ENCODE data around the gene CHN2. TPM values are rescaled to one million over a fixed set of nuclear protein-coding genes. Genes with fewer than 3 reads are reported as not detected.

CHN2 gene
- polyA plus RNA-seq, 1 donor, result 33.6 TPM

DNA sequence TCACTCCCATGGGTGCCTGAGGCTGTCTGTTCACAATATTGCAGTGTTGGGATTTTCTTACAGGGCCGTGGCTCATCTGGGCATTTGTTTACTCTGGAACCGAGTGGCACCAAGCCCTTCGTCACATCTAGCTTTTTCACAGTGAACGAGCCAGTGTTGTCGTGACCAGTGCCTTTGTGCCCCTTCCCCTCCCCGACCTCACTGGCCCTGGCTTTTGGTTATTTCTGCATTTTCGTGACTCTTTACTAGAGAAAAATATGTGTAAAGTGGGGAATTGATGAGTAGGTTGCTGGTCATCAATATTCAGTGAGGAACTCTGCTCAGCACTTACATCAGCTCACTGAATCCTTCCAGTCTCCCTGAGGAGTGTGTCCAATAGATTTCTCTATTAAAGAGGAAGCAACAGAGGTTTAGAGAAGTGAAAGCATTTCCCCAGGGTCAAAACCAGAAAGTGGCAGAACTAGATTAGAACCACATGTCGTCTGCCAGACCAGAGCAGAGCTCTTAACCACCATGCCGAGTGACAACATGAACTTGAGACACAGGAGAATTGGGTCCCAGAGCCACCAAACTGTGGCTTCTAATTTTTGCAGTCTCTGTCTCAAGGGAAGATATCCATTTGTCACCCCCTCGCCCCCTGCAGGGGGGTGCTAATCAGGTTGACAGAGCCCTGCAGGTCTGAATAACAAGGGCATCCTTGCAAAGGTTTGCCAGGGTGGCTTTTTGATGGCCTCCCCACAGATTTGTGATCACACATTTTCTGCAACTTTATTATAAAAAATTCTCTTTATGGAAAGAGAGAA is 125.3 kb downstream of the CHN2 start:
- no CpG with 5 or more reads among the region's 10 CpGs for WGBS (ENCODE audit: insufficient coverage, low lambda C conversion rate)

GRCh38 chr7:29320577-29320976 is 126.0 kb downstream of the CHN2 start:
- WGBS (ENCODE audit: insufficient coverage, low lambda C conversion rate), result no CpG with 5 or more reads among the region's 2 CpGs
- Histone ChIP-seq H3K27me3 (ENCODE audit: control insufficient read depth, insufficient read depth, low read length) (no peaks in the 10 kb centered on the region), H3K27ac (ENCODE audit: low read length) (no peak overlapping the region), H3K4me1 (ENCODE audit: control insufficient read depth, insufficient read depth, low read length) (peaks cover 4% of the 10 kb centered on the region), H3K9me3 (ENCODE audit: control insufficient read depth, low read depth, low read length) (no peaks in the 10 kb centered on the region), H3K4me3 (ENCODE audit: low read length) (no peak overlapping the region), H3K36me3 (ENCODE audit: control insufficient read depth, insufficient read depth, low read length) (no peaks in the 10 kb centered on the region)
- DNase-seq, result no peak

More for the DNA sequence above, 125.3 kb downstream of the CHN2 start:
- no peak overlapping the region for H3K4me3 ChIP-seq (ENCODE audit: low read length)
- no peaks in the 10 kb centered on the region for H3K27me3 ChIP-seq (ENCODE audit: control insufficient read depth, insufficient read depth, low read length)
- no peaks in the 10 kb centered on the region for H3K9me3 ChIP-seq (ENCODE audit: control insufficient read depth, low read depth, low read length)
- peak in 1 of 2 donors; percentile 19 for DNase-seq
- no peaks in the 10 kb centered on the region for H3K4me1 ChIP-seq (ENCODE audit: control insufficient read depth, insufficient read depth, low read length)
- H3K36me3 ChIP-seq (ENCODE audit: control insufficient read depth, insufficient read depth, low read length), result no peaks in the 10 kb centered on the region
- H3K27ac ChIP-seq (ENCODE audit: low read length), result no peak overlapping the region

DNA sequence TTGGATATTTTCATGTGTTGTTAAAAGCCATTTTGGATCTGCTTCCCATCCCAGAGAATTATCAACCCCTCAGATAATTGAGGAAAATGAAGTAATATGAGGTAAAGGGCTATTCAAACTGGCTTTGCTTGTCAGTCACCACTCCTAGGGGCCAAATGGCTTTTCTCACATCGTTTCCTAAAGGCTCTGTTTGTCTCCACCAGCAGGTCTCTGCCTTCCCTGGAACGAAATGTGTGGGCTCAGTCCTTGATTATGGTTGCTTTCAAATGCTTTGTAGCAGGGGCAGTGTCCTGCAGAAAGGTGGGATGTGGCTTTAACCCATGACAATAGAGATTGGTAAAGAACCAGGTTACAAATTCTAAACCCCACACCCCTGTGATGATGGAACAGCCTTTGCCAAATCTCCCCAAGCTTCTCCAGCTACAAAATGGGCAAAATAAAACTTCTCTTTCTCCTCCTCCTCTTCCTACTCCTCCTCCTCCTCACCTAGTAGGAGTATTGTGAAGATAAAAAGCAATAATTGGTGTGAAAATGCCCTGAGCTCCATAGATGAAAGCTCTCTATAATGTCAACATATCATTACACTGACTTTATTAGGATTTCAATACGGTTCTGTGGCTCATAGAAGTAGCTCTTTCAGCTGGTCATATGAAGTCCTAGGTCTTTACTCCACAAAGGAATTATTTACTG is 127.6 kb downstream of the CHN2 start:
- no peak for DNase-seq
- Histone ChIP-seq H3K4me3 (ENCODE audit: low read length) (no peak overlapping the region), H3K36me3 (ENCODE audit: control insufficient read depth, insufficient read depth, low read length) (no peaks in the 10 kb centered on the region), H3K27ac (ENCODE audit: low read length) (no peak overlapping the region), H3K27me3 (ENCODE audit: control insufficient read depth, insufficient read depth, low read length) (no peaks in the 10 kb centered on the region), H3K4me1 (ENCODE audit: control insufficient read depth, insufficient read depth, low read length) (peaks cover 4% of the 10 kb centered on the region), H3K9me3 (ENCODE audit: control insufficient read depth, low read depth, low read length) (no peaks in the 10 kb centered on the region)
- WGBS (ENCODE audit: insufficient coverage, low lambda C conversion rate), result no CpG with 5 or more reads among the region's 3 CpGs

DNA sequence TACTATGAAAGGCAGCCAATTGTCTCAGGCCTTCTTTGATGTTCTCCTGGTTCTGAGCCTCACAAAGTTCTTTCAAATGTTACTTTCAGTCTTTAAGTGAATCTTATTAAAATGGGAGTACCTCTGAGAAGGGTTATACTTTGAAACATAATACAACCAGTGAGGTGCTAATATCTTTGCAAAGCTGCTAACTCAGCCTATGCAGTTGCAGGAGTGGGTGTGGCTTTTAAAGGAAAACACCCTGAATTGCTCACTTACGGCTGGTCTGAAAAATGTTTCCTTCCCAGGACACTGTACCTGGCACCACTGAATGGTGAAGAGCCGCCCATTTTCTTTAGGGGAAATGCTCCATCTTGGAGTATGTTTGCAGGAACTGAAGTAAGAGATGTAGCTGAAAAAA is 130.9 kb downstream of the CHN2 start:
- Histone ChIP-seq H3K9me3 (ENCODE audit: control insufficient read depth, low read depth, low read length) (no peaks in the 10 kb centered on the region), H3K27me3 (ENCODE audit: control insufficient read depth, insufficient read depth, low read length) (no peaks in the 10 kb centered on the region), H3K4me1 (ENCODE audit: control insufficient read depth, insufficient read depth, low read length) (peaks cover 10% of the 10 kb centered on the region), H3K27ac (ENCODE audit: low read length) (no peak overlapping the region), H3K4me3 (ENCODE audit: low read length) (no peak overlapping the region), H3K36me3 (ENCODE audit: control insufficient read depth, insufficient read depth, low read length) (no peaks in the 10 kb centered on the region)
- peak in 1 of 2 donors; percentile 42 for DNase-seq
- WGBS (ENCODE audit: insufficient coverage, low lambda C conversion rate), result no CpG with 5 or more reads among the region's 2 CpGs

- Histone ChIP-seq H3K4me1 (ENCODE audit: control insufficient read depth, insufficient read depth, low read length) (peaks cover 10% of the 10 kb centered on the region), H3K4me3 (ENCODE audit: low read length) (no peak overlapping the region), H3K27ac (ENCODE audit: low read length) (no peak overlapping the region), H3K36me3 (ENCODE audit: control insufficient read depth, insufficient read depth, low read length) (no peaks in the 10 kb centered on the region), H3K9me3 (ENCODE audit: control insufficient read depth, low read depth, low read length) (no peaks in the 10 kb centered on the region), H3K27me3 (ENCODE audit: control insufficient read depth, insufficient read depth, low read length) (no peaks in the 10 kb centered on the region)
- DNase-seq, result no peak
- no CpG with 5 or more reads among the region's 1 CpG for WGBS (ENCODE audit: insufficient coverage, low lambda C conversion rate)
Observed at GRCh38 chr7:29326864-29327263, 132.3 kb downstream of the CHN2 start.

- H3K9me3 ChIP-seq (ENCODE audit: control insufficient read depth, low read depth, low read length), result no peaks in the 10 kb centered on the region
- 83% methylated on average over 2 of the region's 8 CpGs for WGBS (ENCODE audit: insufficient coverage, low lambda C conversion rate)
- no peaks in the 10 kb centered on the region for H3K36me3 ChIP-seq (ENCODE audit: control insufficient read depth, insufficient read depth, low read length)
- no peak overlapping the region for H3K4me3 ChIP-seq (ENCODE audit: low read length)
- peaks cover 10% of the 10 kb centered on the region for H3K4me1 ChIP-seq (ENCODE audit: control insufficient read depth, insufficient read depth, low read length)
- no peak overlapping the region for H3K27ac ChIP-seq (ENCODE audit: low read length)
- no peak for DNase-seq
- H3K27me3 ChIP-seq (ENCODE audit: control insufficient read depth, insufficient read depth, low read length), result no peaks in the 10 kb centered on the region
Observed at GRCh38 chr7:29327455-29327854, 132.9 kb downstream of the CHN2 start.

- 0% methylated on average over 1 of the region's 5 CpGs for WGBS (ENCODE audit: insufficient coverage, low lambda C conversion rate)
- Histone ChIP-seq H3K27me3 (ENCODE audit: control insufficient read depth, insufficient read depth, low read length) (no peaks in the 10 kb centered on the region), H3K4me1 (ENCODE audit: control insufficient read depth, insufficient read depth, low read length) (peaks cover 10% of the 10 kb centered on the region), H3K9me3 (ENCODE audit: control insufficient read depth, low read depth, low read length) (no peaks in the 10 kb centered on the region), H3K36me3 (ENCODE audit: control insufficient read depth, insufficient read depth, low read length) (no peaks in the 10 kb centered on the region), H3K27ac (ENCODE audit: low read length) (peak overlapping the region; percentile 2), H3K4me3 (ENCODE audit: low read length) (no peak overlapping the region)
- peak in 1 of 2 donors; percentile 42 for DNase-seq
Observed at GRCh38 chr7:29328045-29328444, 133.5 kb downstream of the CHN2 start.

- no peaks in the 10 kb centered on the region for H3K27me3 ChIP-seq (ENCODE audit: control insufficient read depth, insufficient read depth, low read length)
- H3K9me3 ChIP-seq (ENCODE audit: control insufficient read depth, low read depth, low read length), result no peaks in the 10 kb centered on the region
- DNase-seq, result no peak
- no peak overlapping the region for H3K4me3 ChIP-seq (ENCODE audit: low read length)
- peaks cover 10% of the 10 kb centered on the region for H3K4me1 ChIP-seq (ENCODE audit: control insufficient read depth, insufficient read depth, low read length)
- 92% methylated on average over 2 of the region's 2 CpGs for WGBS (ENCODE audit: insufficient coverage, low lambda C conversion rate)
- no peak overlapping the region for H3K27ac ChIP-seq (ENCODE audit: low read length)
- H3K36me3 ChIP-seq (ENCODE audit: control insufficient read depth, insufficient read depth, low read length), result no peaks in the 10 kb centered on the region
Observed at GRCh38 chr7:29328811-29329210, 134.2 kb downstream of the CHN2 start.

- no CpG with 5 or more reads among the region's 3 CpGs for WGBS (ENCODE audit: insufficient coverage, low lambda C conversion rate)
- H3K27ac ChIP-seq (ENCODE audit: low read length), result no peak overlapping the region
Observed at GRCh38 chr7:29329686-29330085, 135.1 kb downstream of the CHN2 start.

GRCh38 chr7:29330136-29330535 is 135.6 kb downstream of the CHN2 start:
- DNase-seq, result no peak
- Histone ChIP-seq H3K27me3 (ENCODE audit: control insufficient read depth, insufficient read depth, low read length) (no peaks in the 10 kb centered on the region), H3K4me1 (ENCODE audit: control insufficient read depth, insufficient read depth, low read length) (peaks cover 8% of the 10 kb centered on the region), H3K27ac (ENCODE audit: low read length) (no peak overlapping the region), H3K4me3 (ENCODE audit: low read length) (no peak overlapping the region), H3K36me3 (ENCODE audit: control insufficient read depth, insufficient read depth, low read length) (no peaks in the 10 kb centered on the region), H3K9me3 (ENCODE audit: control insufficient read depth, low read depth, low read length) (no peaks in the 10 kb centered on the region)
- 71% methylated on average over 1 of the region's 5 CpGs for WGBS (ENCODE audit: insufficient coverage, low lambda C conversion rate)

More at GRCh38 chr7:29329686-29330085, 135.1 kb downstream of the CHN2 start:
- DNase-seq, result no peak
- no peaks in the 10 kb centered on the region for H3K9me3 ChIP-seq (ENCODE audit: control insufficient read depth, low read depth, low read length)
- H3K36me3 ChIP-seq (ENCODE audit: control insufficient read depth, insufficient read depth, low read length), result no peaks in the 10 kb centered on the region
- H3K4me3 ChIP-seq (ENCODE audit: low read length), result no peak overlapping the region
- H3K4me1 ChIP-seq (ENCODE audit: control insufficient read depth, insufficient read depth, low read length), result peaks cover 10% of the 10 kb centered on the region
- no peaks in the 10 kb centered on the region for H3K27me3 ChIP-seq (ENCODE audit: control insufficient read depth, insufficient read depth, low read length)

Data from large intestine (tissue), 3 donors.